Peyer's patch (tissue), 4 donors: Measurements from ENCODE around the gene GTF2F2. TPM values are rescaled to one million over a fixed set of nuclear protein-coding genes. Genes with fewer than 3 reads are reported as not detected.
A peak's percentile ranks its signal among the peaks of the same experiment; 100 is the strongest.

Experiments
- DNase-seq, 3 donors: peaks; one replicate each; pipeline ENCODE4 v3.0.0-alpha.2; 2017 to 2019
- H3K27ac ChIP-seq, 4 donors: fragments of 200-600 bp; sonication (generic); one replicate each; pipeline ENCODE4 v1.5.1; 2016 to 2019
- H3K27me3 ChIP-seq, 2 donors: fragments of 200-600 bp; sonication (generic); one replicate each; pipeline ENCODE4 v1.5.1; 2019
- H3K36me3 ChIP-seq, 3 donors: fragments of 200-600 bp; sonication (generic); one replicate each; pipeline ENCODE4 v1.5.1; 2016 to 2019
- H3K4me1 ChIP-seq, 4 donors: fragments of 200-600 bp; sonication (generic); one replicate each; pipeline ENCODE4 v1.5.1; 2016 to 2019
- H3K4me3 ChIP-seq, 4 donors: fragments of 200-600 bp; sonication (generic); 1 replicate in 3 of 4; 2 replicates in 1 of 4; pipeline ENCODE4 v1.5.1; 2016 to 2019; ENCODE audit warnings: mild to moderate bottlenecking in 1 of 4
- H3K9me3 ChIP-seq, 4 donors: fragments of 200-600 bp; sonication (generic); one replicate each; pipeline ENCODE4 v1.5.1; 2016 to 2019; ENCODE audit warnings: mild to moderate bottlenecking in 1 of 4
- POLR2A ChIP-seq, 2 donors: fragments of 450-650 bp; IDR thresholded peaks; one replicate each; pipeline ENCODE4 v1.5.1; 2017; ENCODE audit warnings: antibody characterized with exemption in 2 of 2, mild to moderate bottlenecking in 2 of 2, moderate library complexity in 2 of 2
- small RNA-seq, 2 donors: library from RNA; depleted of rRNA; stranded (forward); fragments of <200 nt; gene quantifications; one replicate each; pipeline ENCODE3, GENCODE V24; 2016
- total RNA-seq, 4 donors: library from RNA; depleted of rRNA; stranded (reverse); fragments of >200 nt; gene quantifications; one replicate each; pipeline ENCODE4 v1.1.0, GENCODE V29; 2016
- TF ChIP-seq, protein P1 (sequence below), 6 experiments: fragments of 450-650 bp in 4 of 6; fragments of 200-600 bp in 2 of 6; sonication (generic) in 1 of 6; IDR thresholded peaks; one replicate each; pipeline ENCODE4 v1.5.1; 2017 to 2019; ENCODE audit warnings: antibody characterized with exemption in 6 of 6, mild to moderate bottlenecking in 3 of 6, moderate library complexity in 1 of 6

GTF2F2 gene
- total RNA-seq, 4 donors from 2014 or later = 8.2 to 14.0 (median 12.4) TPM

DNA sequence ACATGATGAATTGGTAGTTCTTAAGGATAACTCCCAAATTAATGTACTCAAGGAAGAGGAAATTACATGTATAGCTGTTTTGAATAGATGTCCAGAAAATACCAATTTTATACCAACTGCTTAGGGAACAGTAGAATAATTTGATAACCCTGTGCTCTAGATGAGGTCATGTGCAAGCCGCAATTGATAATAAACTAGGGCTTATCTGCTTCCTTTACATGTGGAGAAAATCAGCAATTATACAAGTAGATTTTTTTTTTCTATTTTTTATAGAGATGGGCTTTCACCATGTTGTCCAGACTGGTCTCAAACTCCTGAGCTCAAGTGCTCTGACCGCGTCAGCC is 211.4 kb downstream of the GTF2F2 start:
- Histone ChIP-seq H3K4me3 (no peak overlapping the region), H3K27me3 (no peaks in the 10 kb centered on the region), H3K4me1 (peaks cover 0 to 20% (median 5%) of the 10 kb centered on the region in 4 donors), H3K36me3 (peaks cover 0 to 16% (median 0%) of the 10 kb centered on the region in 3 donors), H3K27ac (no peak overlapping the region), H3K9me3 (no peaks in the 10 kb centered on the region)
- no peak for DNase-seq
- TF ChIP-seq POLR2A (IDR thresholded peaks at IDR 0.05) = no peak
- TF ChIP-seq, protein P1, sequence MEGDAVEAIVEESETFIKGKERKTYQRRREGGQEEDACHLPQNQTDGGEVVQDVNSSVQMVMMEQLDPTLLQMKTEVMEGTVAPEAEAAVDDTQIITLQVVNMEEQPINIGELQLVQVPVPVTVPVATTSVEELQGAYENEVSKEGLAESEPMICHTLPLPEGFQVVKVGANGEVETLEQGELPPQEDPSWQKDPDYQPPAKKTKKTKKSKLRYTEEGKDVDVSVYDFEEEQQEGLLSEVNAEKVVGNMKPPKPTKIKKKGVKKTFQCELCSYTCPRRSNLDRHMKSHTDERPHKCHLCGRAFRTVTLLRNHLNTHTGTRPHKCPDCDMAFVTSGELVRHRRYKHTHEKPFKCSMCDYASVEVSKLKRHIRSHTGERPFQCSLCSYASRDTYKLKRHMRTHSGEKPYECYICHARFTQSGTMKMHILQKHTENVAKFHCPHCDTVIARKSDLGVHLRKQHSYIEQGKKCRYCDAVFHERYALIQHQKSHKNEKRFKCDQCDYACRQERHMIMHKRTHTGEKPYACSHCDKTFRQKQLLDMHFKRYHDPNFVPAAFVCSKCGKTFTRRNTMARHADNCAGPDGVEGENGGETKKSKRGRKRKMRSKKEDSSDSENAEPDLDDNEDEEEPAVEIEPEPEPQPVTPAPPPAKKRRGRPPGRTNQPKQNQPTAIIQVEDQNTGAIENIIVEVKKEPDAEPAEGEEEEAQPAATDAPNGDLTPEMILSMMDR (IDR thresholded peaks at IDR 0.05) = no peak

DNA sequence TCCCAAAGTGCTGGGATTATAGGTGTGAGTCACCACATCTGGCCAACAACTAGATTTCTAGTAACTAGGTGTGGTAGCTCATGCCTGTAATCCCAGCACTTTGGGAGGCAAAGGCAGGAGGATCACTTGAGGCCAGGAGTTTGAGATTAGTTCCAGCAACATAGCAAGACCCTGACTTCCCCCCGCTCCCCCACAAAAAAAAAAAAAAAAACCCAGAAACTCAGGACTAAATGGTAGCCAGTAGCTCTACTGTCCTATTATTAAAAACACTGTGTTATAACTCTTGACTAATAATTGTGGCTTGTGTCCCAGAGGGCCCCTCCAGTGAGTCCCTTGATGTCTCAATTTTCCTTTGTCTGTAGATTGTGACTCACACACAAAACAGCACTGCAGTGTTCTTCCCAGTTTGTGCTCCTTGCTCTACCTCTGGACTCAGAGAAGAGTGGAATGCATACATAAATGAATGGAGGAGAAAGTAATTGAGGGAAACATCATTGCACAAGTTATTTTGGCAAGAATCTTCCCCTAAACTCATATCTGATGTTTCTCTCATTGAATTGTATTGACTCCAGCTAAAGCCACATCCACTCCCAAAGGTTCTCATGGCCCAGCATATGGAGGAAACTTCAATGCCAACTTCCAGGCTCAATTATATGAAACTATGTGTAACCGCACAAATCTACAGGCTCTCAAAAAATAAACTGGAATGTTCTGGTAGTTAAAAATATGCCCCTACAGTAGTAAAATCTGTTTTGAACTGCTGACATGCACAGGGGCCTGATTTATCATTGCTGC is 211.9 kb downstream of the GTF2F2 start:
- Histone ChIP-seq H3K9me3 (no peaks in the 10 kb centered on the region), H3K27ac (peak overlapping the region in 1 of 4 donors; percentile 26), H3K27me3 (no peaks in the 10 kb centered on the region), H3K36me3 (peaks cover 0 to 22% (median 0%) of the 10 kb centered on the region in 3 donors), H3K4me1 (peaks cover 0 to 23% (median 5%) of the 10 kb centered on the region in 4 donors), H3K4me3 (no peak overlapping the region)
- no peak for DNase-seq
- TF ChIP-seq, protein P1 (IDR thresholded peaks at IDR 0.05) = no peak
- no peak for TF ChIP-seq POLR2A (IDR thresholded peaks at IDR 0.05)

GRCh38 chr13:45332831-45333219 is 212.5 kb downstream of the GTF2F2 start:
- DNase-seq = no peak
- no peaks in the 10 kb centered on the region for H3K9me3 ChIP-seq
- no peak overlapping the region for H3K27ac ChIP-seq
- H3K4me3 ChIP-seq = no peak overlapping the region
- TF ChIP-seq POLR2A (IDR thresholded peaks at IDR 0.05) = no peak
- TF ChIP-seq, protein P1 (IDR thresholded peaks at IDR 0.05) = no peak
- no peaks in the 10 kb centered on the region for H3K27me3 ChIP-seq
- H3K36me3 ChIP-seq = peaks cover 0 to 28% (median 0%) of the 10 kb centered on the region in 3 donors
- H3K4me1 ChIP-seq = peaks cover 0 to 29% (median 5%) of the 10 kb centered on the region in 4 donors

GRCh38 chr13:45333251-45333976 is 213.1 kb downstream of the GTF2F2 start:
- peaks cover 0 to 35% (median 5%) of the 10 kb centered on the region in 4 donors for H3K4me1 ChIP-seq
- no peak for DNase-seq
- TF ChIP-seq, protein P1 (IDR thresholded peaks at IDR 0.05) = no peak
- TF ChIP-seq POLR2A (IDR thresholded peaks at IDR 0.05) = no peak

More at GRCh38 chr13:45333251-45333976, 213.1 kb downstream of the GTF2F2 start:
- Histone ChIP-seq H3K36me3 (peaks cover 0 to 34% (median 0%) of the 10 kb centered on the region in 3 donors), H3K4me3 (no peak overlapping the region), H3K27me3 (no peaks in the 10 kb centered on the region), H3K27ac (no peak overlapping the region), H3K9me3 (no peaks in the 10 kb centered on the region)

Small RNA genes within 50 kb of the gene (small RNA-seq; reads per million reads assigned to genes)
- 0 reads per million in 2 donors for gene AL138693.1
- gene AL138963.2 = 0 reads per million in 2 donors

Other genes with a start within 250 kb of the GTF2F2 start
- 1 to 10 TPM in 3 of 4 donors, under 1 TPM in 1; 0.76 to 4.1 (median 2.1) TPM for gene NUFIP1, start 131.0 kb upstream of the GTF2F2 start, total RNA-seq
- 10 to 100 TPM; 13.3 to 41.3 (median 21.7) TPM for gene GPALPP1, start 131.0 kb upstream of the GTF2F2 start, total RNA-seq
- gene KCTD4, start 80.5 kb downstream of the GTF2F2 start, total RNA-seq = under 1 TPM in 1 of 4 donors, not detected in 3; 0.35 TPM
- gene TPT1, start 220.7 kb downstream of the GTF2F2 start, total RNA-seq = 1,000 to 10,000 TPM; 1,719 to 2,278 (median 1,854) TPM